ENCODE results near the gene RAET1G. TPM values are rescaled to one million over a fixed set of nuclear protein-coding genes. Genes with fewer than 3 reads are reported as not detected.

The RAET1G gene
- total RNA-seq, 2 donors from 2014 or later: 4.4 TPM; not detected in 1

- H3K36me3 ChIP-seq: no peaks in the 10 kb centered on the region
- no peaks in the 10 kb centered on the region for H3K9me3 ChIP-seq
- 63% methylated on average over 5 of the region's 5 CpGs for WGBS
- no peak for TF ChIP-seq POLR2AphosphoS5 (IDR thresholded peaks at IDR 0.05)
- no peak for TF ChIP-seq CTCF (IDR thresholded peaks at IDR 0.05)
- no peak for TF ChIP-seq POLR2A (IDR thresholded peaks at IDR 0.05)
- no peaks in the 10 kb centered on the region for H3K27me3 ChIP-seq (replicated peaks; ENCODE audit: insufficient read depth)
- no peak overlapping the region for H3K27ac ChIP-seq
- intact Hi-C loops (cut with DNase I): no loop called here
- DNase-seq (ENCODE audit: low spot score): no peak
- H3K4me3 ChIP-seq: no peak overlapping the region
- H3K4me1 ChIP-seq (replicated peaks): no peaks in the 10 kb centered on the region
These were observed 18.8 kb downstream of the RAET1G start for GRCh38 chr6:149903938-149904611.

- no peak overlapping the region for H3K27ac ChIP-seq
These were observed 21.3 kb downstream of the RAET1G start for GRCh38 chr6:149901444-149902140.

GRCh38 chr6:149900620-149901443, 22.1 kb downstream of the RAET1G start:
- intact Hi-C loops (cut with DNase I): no loop called here
- Histone ChIP-seq H3K4me3 (no peak overlapping the region), H3K36me3 (no peaks in the 10 kb centered on the region), H3K9me3 (no peaks in the 10 kb centered on the region), H3K4me1 (replicated peaks) (peaks cover 5% of the 10 kb centered on the region), H3K27me3 (replicated peaks; ENCODE audit: insufficient read depth) (no peaks in the 10 kb centered on the region), H3K27ac (no peak overlapping the region)
- WGBS: 69% methylated on average over 11 of the region's 11 CpGs
- peak; percentile 57 for DNase-seq (ENCODE audit: low spot score)
- TF ChIP-seq POLR2AphosphoS5 (IDR thresholded peaks at IDR 0.05) (no peak), POLR2A (IDR thresholded peaks at IDR 0.05) (no peak), CTCF (IDR thresholded peaks at IDR 0.05) (no peak)

More at GRCh38 chr6:149901444-149902140, 21.3 kb downstream of the RAET1G start:
- Histone ChIP-seq H3K4me1 (replicated peaks) (no peaks in the 10 kb centered on the region), H3K9me3 (no peaks in the 10 kb centered on the region), H3K4me3 (no peak overlapping the region), H3K36me3 (no peaks in the 10 kb centered on the region), H3K27me3 (replicated peaks; ENCODE audit: insufficient read depth) (no peaks in the 10 kb centered on the region)
- 87% methylated on average over 6 of the region's 6 CpGs for WGBS
- TF ChIP-seq CTCF (IDR thresholded peaks at IDR 0.05) (no peak), POLR2A (IDR thresholded peaks at IDR 0.05) (no peak), POLR2AphosphoS5 (IDR thresholded peaks at IDR 0.05) (no peak)
- intact Hi-C loops (cut with DNase I): no loop called here
- DNase-seq (ENCODE audit: low spot score): no peak

GRCh38 chr6:149899926-149900619, 22.8 kb downstream of the RAET1G start:
- H3K27ac ChIP-seq: peak overlapping the region in 1 of 2 donors; percentile 38
- H3K4me3 ChIP-seq: no peak overlapping the region
- no peaks in the 10 kb centered on the region for H3K36me3 ChIP-seq
- WGBS: 71% methylated on average over 7 of the region's 7 CpGs
- H3K27me3 ChIP-seq (replicated peaks; ENCODE audit: insufficient read depth): no peaks in the 10 kb centered on the region
- intact Hi-C loops (cut with DNase I): no loop called here
- no peak for DNase-seq (ENCODE audit: low spot score)
- H3K9me3 ChIP-seq: no peaks in the 10 kb centered on the region
- no peak for TF ChIP-seq CTCF (IDR thresholded peaks at IDR 0.05)
- no peak for TF ChIP-seq POLR2AphosphoS5 (IDR thresholded peaks at IDR 0.05)
- TF ChIP-seq POLR2A (IDR thresholded peaks at IDR 0.05): no peak
- peaks cover 5% of the 10 kb centered on the region for H3K4me1 ChIP-seq (replicated peaks)
